HG03442 (cell line): Measurements from ENCODE around the gene CTCF.

Experiments used
- ATAC-seq: cut with Tn5 transposase; IDR thresholded peaks from one replicate; pipeline ENCODE4 v1.9.1; 2021; ENCODE audit warnings: mild to moderate bottlenecking, moderate library complexity; ENCODE audit not compliant: unreplicated experiment

The CTCF gene

DNA sequence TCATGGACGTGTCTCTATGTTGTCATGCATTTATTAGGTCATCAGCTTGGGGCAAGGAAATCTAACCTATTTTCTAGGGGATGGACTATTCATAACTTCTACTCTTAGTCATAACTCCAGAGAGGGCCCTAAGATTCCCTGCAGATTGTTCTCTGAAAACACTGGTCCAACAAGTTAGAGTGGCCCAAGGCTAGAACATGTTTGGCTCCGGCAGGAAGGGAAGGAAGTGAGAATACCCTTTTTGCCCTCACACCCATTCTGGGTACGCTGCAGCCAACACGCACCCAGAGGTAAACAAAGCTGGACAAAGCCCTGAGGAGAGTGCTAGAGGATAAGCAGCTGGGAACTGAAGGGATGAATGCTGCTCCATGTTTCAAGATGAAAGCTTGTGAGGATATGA lies 114.2 kb downstream of the CTCF start:
- no peak for ATAC-seq

- ATAC-seq: no peak
Observed at GRCh38 chr16:67676939-67677338, 114.6 kb downstream of the CTCF start.

DNA sequence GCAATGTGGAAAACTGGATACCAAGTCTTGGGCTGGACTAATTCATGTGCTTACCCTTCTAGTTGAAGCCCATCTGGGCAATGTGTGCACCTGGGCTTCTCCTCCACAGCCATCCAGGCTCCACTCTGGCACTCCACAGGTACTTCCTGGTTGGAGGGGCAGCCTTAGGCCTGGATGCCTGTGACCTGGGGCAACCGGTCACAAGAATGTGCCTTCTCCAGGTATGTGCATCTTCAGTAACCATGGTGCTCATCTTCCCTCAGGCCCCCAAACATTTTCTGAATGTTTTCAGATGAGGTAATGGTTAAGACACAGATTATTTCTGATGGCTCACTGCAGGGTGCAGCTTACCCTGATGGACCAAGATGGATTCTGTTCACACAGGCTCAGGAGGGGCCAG lies 115.4 kb downstream of the CTCF start:
- no peak for ATAC-seq

DNA sequence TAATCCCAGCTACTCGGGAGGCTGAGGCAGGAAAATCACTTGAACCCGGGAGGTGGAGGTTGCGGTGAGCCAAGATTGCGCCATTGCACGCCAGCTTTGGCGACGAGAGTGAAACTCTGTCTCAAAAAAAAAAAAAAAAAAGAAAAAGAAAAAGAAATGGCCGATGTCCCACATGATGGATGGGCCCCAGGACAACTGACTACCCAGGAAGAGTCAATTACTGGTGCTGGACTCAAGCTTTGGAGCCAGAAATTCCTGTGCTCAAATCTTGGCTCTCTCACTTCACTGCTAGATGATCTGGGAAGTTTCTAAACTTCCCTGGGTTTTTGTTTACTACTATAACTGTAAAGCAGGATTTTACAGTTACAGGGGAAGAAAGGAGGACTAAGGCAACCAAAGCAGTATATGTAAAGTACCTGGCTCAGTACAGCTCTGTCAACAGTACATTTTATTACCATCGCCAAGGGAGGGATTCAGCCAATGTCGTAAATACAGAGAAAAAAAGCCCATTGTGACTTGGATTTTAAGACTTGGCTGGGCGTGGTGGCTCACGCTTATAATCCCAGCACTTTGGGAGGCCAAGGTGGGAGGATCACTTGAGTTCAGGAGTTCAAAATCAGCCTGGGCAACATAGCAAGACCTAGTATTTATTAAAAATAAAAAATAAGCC lies 116.2 kb downstream of the CTCF start:
- no peak for ATAC-seq

DNA sequence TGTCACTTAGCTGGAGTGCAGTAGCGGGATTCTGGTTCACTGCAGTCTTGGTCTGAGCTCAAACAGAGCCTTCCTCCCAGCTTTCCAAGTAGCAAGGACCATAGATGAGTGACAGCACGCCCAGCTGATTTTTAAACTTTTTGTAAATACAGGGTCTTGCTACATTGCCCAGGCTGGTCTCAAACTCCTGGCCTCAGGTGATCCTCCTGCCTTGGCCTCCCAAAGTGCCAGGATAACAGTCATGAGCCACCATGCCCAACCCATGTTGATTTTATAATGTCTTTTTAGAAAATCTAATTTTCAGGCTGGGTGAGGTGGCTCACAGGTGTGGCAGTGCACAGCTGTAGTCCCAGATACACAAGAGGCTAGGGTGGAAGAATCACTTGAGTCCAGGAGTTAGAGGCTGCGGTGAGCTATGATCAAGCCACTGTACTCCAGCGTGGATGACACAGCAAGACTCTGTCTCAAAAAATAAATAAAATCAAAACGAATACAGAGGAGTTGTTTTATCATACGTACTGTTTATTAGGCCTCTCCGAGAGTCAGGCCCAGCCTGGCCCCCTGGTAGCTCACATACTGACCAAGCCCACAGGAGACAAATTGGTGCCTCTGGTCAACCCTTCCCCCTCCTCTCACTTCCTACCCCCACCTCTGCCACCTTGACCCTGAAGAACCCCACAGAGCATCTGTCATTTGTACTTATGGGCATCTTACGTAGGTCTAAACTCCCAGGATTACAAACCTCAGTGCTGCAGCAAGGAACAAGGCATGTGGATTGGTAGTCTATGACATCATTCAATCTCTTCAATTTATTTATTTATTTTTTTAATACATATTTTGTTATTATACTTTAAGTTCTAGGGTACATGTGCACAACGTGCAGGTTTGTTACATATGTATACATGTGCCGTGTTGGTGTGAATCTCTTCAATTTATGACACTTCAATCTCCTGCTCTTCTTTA lies 117.9 kb downstream of the CTCF start:
- ATAC-seq: no peak

- no peak for ATAC-seq
Observed at GRCh38 chr16:67683767-67684166, 121.4 kb downstream of the CTCF start.

GRCh38 chr16:67685388-67686112 lies 123.2 kb downstream of the CTCF start:
- no peak for ATAC-seq
